Measurements from ENCODE around the gene OSGIN1. TPM values are rescaled to one million over a fixed set of nuclear protein-coding genes. Genes with fewer than 3 reads are reported as not detected.

The OSGIN1 gene
- total RNA-seq, 1 experiment from 2014 or later = 21.8 TPM

- intact Hi-C loops (cut with micrococcal nuclease; ENCODE audit: unreplicated experiment) = no loop called here
- Mint-ChIP-seq H3K27ac (ENCODE audit: unreplicated experiment) (no peak overlapping the region), H3K4me1 (ENCODE audit: low read depth, unreplicated experiment) (peaks cover 23% of the 10 kb centered on the region), H3K27me3 (ENCODE audit: insufficient read depth, unreplicated experiment) (no peaks in the 10 kb centered on the region), H3K4me3 (ENCODE audit: unreplicated experiment) (no peak overlapping the region), H3K9me3 (ENCODE audit: unreplicated experiment) (no peaks in the 10 kb centered on the region), H3K36me3 (ENCODE audit: insufficient read depth, unreplicated experiment) (peaks cover 27% of the 10 kb centered on the region)
- ChIA-PET POLR2A (interaction anchor here (0.9 kb wide), 1 partner anchor 16 kb away, joined by 3 read pairs; no protein-coding TSS in a partner anchor), CTCF (interaction anchor here (1.2 kb wide), 1 partner anchor 43 kb away, joined by 3 read pairs; no protein-coding TSS in a partner anchor)
- Histone ChIP-seq H3K4me1 (peaks cover 32% of the 10 kb centered on the region), H3K4me3 (ENCODE audit: low read depth, low read length) (no peak overlapping the region), H3K9me3 (no peaks in the 10 kb centered on the region), H3K36me3 (ENCODE audit: control insufficient read depth, insufficient read depth, low read length) (no peaks in the 10 kb centered on the region), H3K27me3 (replicated peaks; ENCODE audit: control insufficient read depth, insufficient read depth, low read length) (no peaks in the 10 kb centered on the region)
- no peak for DNase-seq
- no TSS peak for BruUV-seq (replicated peaks)
- no peak for TF ChIP-seq CTCF (IDR thresholded peaks at IDR 0.05; ENCODE audit: insufficient read depth in 1 of 2, low read depth in 1 of 2, low read length in 1 of 2, severe bottlenecking in 1 of 2, unreplicated experiment in 1 of 2)
Measured at GRCh38 chr16:83931556-83931955, 21.5 kb upstream of the OSGIN1 start.

- DNase-seq = no peak
- H3K4me1 Mint-ChIP-seq (ENCODE audit: low read depth, unreplicated experiment) = peaks cover 16% of the 10 kb centered on the region
- ChIA-PET CTCF (interaction anchor here (1.2 kb wide), 1 partner anchor 44 kb away, joined by 3 read pairs; no protein-coding TSS in a partner anchor), POLR2A (no interaction called here)
- no peaks in the 10 kb centered on the region for H3K9me3 ChIP-seq
- no peaks in the 10 kb centered on the region for H3K27me3 ChIP-seq (replicated peaks; ENCODE audit: control insufficient read depth, insufficient read depth, low read length)
- H3K4me1 ChIP-seq = peaks cover 29% of the 10 kb centered on the region
- H3K9me3 Mint-ChIP-seq (ENCODE audit: unreplicated experiment) = no peaks in the 10 kb centered on the region
- peaks cover 30% of the 10 kb centered on the region for H3K36me3 Mint-ChIP-seq (ENCODE audit: insufficient read depth, unreplicated experiment)
- no TSS peak for BruUV-seq (replicated peaks)
- no peaks in the 10 kb centered on the region for H3K27me3 Mint-ChIP-seq (ENCODE audit: insufficient read depth, unreplicated experiment)
- H3K4me3 Mint-ChIP-seq (ENCODE audit: unreplicated experiment) = no peak overlapping the region
- no peak for TF ChIP-seq CTCF (IDR thresholded peaks at IDR 0.05; ENCODE audit: insufficient read depth in 1 of 2, low read depth in 1 of 2, low read length in 1 of 2, severe bottlenecking in 1 of 2, unreplicated experiment in 1 of 2)
- no peak overlapping the region for H3K27ac Mint-ChIP-seq (ENCODE audit: unreplicated experiment)
- H3K4me3 ChIP-seq (ENCODE audit: low read depth, low read length) = no peak overlapping the region
- intact Hi-C loops (cut with micrococcal nuclease; ENCODE audit: unreplicated experiment) = no loop called here
- no peaks in the 10 kb centered on the region for H3K36me3 ChIP-seq (ENCODE audit: control insufficient read depth, insufficient read depth, low read length)
Measured at GRCh38 chr16:83932304-83932703, 20.7 kb upstream of the OSGIN1 start.

- TF ChIP-seq CTCF (IDR thresholded peaks at IDR 0.05; ENCODE audit: insufficient read depth in 1 of 2, low read depth in 1 of 2, low read length in 1 of 2, severe bottlenecking in 1 of 2, unreplicated experiment in 1 of 2) = no peak
- Mint-ChIP-seq H3K27me3 (ENCODE audit: insufficient read depth, unreplicated experiment) (no peaks in the 10 kb centered on the region), H3K4me1 (ENCODE audit: low read depth, unreplicated experiment) (peaks cover 8% of the 10 kb centered on the region), H3K4me3 (ENCODE audit: unreplicated experiment) (no peak overlapping the region), H3K36me3 (ENCODE audit: insufficient read depth, unreplicated experiment) (peaks cover 30% of the 10 kb centered on the region), H3K27ac (ENCODE audit: unreplicated experiment) (no peak overlapping the region), H3K9me3 (ENCODE audit: unreplicated experiment) (no peaks in the 10 kb centered on the region)
- Histone ChIP-seq H3K36me3 (ENCODE audit: control insufficient read depth, insufficient read depth, low read length) (no peaks in the 10 kb centered on the region), H3K27me3 (replicated peaks; ENCODE audit: control insufficient read depth, insufficient read depth, low read length) (no peaks in the 10 kb centered on the region), H3K4me3 (ENCODE audit: low read depth, low read length) (no peak overlapping the region), H3K4me1 (peaks cover 21% of the 10 kb centered on the region), H3K9me3 (no peaks in the 10 kb centered on the region)
- BruUV-seq (replicated peaks) = no TSS peak
- POLR2A ChIA-PET = no interaction called here
- intact Hi-C loops (cut with micrococcal nuclease; ENCODE audit: unreplicated experiment) = no loop called here
- DNase-seq = no peak
- CTCF ChIA-PET = no interaction called here
Measured at GRCh38 chr16:83932955-83933673, 19.9 kb upstream of the OSGIN1 start.
